PC-3 (cell line): ENCODE data around the gene TSHZ2.

Experiments used
- CTCF ChIP-seq: fragments of 300-600 bp; sonication (generic); conservative IDR thresholded peaks from 2 replicates; pipeline ENCODE4 v1.5.1; 2017; ENCODE audit warnings: antibody characterized with exemption, low read depth, mild to moderate bottlenecking, low read length
- EZH2 ChIP-seq: fragments of 300-600 bp; sonication (generic); IDR thresholded peaks from one replicate; pipeline ENCODE4 v1.6.1; 2017; ENCODE audit warnings: antibody characterized with exemption, mild to moderate bottlenecking, low read length; ENCODE audit not compliant: unreplicated experiment

DNA sequence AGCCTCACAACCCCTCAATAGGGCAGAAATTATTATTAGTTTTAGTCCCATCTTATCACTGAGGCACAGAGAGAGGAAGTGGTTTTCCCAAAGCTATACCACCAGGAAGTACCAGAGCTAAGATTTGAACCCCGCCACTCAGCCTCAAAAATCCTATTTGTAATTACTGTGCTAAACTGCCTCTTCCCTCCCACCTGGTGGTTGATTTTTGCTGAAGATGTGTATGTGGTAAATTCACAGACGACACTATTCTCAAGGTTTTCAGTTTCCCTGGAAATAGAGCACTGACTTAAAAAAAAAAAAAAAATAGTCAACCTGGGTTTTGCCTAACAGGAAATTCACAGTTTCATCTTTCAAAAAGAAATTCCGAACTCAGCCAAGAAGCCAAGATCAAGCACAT lies 57.9 kb downstream of the TSHZ2 start:
- no peak for TF ChIP-seq CTCF
- TF ChIP-seq EZH2: no peak
